A549 (cell line): ENCODE measurements around the gene RRP9.

Source experiments
- MAX ChIP-seq: IDR thresholded peaks from 2 replicates; pipeline ENCODE4 v1.6.1; 2012
- MYC ChIP-seq: IDR thresholded peaks from 2 replicates; pipeline ENCODE4 v1.6.1; 2012; ENCODE audit warnings: mild to moderate bottlenecking, inconsistent platforms, low read length, improper control_type of control experiment, borderline replicate concordance
- NFE2L2 ChIP-seq: fragments of 150-350 bp; conservative IDR thresholded peaks from 2 replicates; pipeline ENCODE4 v1.6.1; 2014; ENCODE audit warnings: low read length
- NR3C1 ChIP-seq: fragments of >200 bp; sonication (Bioruptor Twin); formaldehyde crosslinking; IDR thresholded peaks from 3 replicates; pipeline ENCODE4 v1.6.1; 2017
- POLR2A ChIP-seq: IDR thresholded peaks from 2 replicates; pipeline ENCODE4 v1.6.1; 2012; ENCODE audit warnings: mild to moderate bottlenecking, low read length
- RAD21 ChIP-seq, 2 experiments: fragments of >200 bp in 1 of 2; sonication (Bioruptor Twin) in 1 of 2; formaldehyde crosslinking in 1 of 2; IDR thresholded peaks in 1 of 2; conservative IDR thresholded peaks in 1 of 2; 2 replicates in 1 of 2; 3 replicates in 1 of 2; pipeline ENCODE4 v1.6.1; 2012 to 2018; ENCODE audit warnings: inconsistent platforms in 1 of 2
- REST ChIP-seq: fragments of 200-600 bp; sonication (generic); IDR thresholded peaks from 2 replicates; pipeline ENCODE4 v1.6.1; 2016; ENCODE audit warnings: antibody characterized with exemption, mild to moderate bottlenecking, moderate library complexity
- TF ChIP-seq, protein P1 (sequence below): fragments of >200 bp; sonication (Bioruptor Twin); formaldehyde crosslinking; IDR thresholded peaks from 3 replicates; pipeline ENCODE4 v1.5.1; 2016
- TF ChIP-seq, protein P2 (sequence below): fragments of 450-650 bp; IDR thresholded peaks from 2 replicates; pipeline ENCODE4 v1.6.1; 2014; ENCODE audit warnings: antibody characterized with exemption

GRCh38 chr3:51941463-51941797 lies 274 bp downstream of the RRP9 start:
- TF ChIP-seq NR3C1: no peak
- TF ChIP-seq, protein P1, sequence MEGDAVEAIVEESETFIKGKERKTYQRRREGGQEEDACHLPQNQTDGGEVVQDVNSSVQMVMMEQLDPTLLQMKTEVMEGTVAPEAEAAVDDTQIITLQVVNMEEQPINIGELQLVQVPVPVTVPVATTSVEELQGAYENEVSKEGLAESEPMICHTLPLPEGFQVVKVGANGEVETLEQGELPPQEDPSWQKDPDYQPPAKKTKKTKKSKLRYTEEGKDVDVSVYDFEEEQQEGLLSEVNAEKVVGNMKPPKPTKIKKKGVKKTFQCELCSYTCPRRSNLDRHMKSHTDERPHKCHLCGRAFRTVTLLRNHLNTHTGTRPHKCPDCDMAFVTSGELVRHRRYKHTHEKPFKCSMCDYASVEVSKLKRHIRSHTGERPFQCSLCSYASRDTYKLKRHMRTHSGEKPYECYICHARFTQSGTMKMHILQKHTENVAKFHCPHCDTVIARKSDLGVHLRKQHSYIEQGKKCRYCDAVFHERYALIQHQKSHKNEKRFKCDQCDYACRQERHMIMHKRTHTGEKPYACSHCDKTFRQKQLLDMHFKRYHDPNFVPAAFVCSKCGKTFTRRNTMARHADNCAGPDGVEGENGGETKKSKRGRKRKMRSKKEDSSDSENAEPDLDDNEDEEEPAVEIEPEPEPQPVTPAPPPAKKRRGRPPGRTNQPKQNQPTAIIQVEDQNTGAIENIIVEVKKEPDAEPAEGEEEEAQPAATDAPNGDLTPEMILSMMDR: no peak
- TF ChIP-seq RAD21 (conservative IDR thresholded peaks at IDR 0.05 in 1 of 2, IDR thresholded peaks at IDR 0.05 in 1 of 2): no peak
- no peak for TF ChIP-seq POLR2A
- TF ChIP-seq NFE2L2: no peak
- no peak for TF ChIP-seq MAX
- TF ChIP-seq, protein P2, sequence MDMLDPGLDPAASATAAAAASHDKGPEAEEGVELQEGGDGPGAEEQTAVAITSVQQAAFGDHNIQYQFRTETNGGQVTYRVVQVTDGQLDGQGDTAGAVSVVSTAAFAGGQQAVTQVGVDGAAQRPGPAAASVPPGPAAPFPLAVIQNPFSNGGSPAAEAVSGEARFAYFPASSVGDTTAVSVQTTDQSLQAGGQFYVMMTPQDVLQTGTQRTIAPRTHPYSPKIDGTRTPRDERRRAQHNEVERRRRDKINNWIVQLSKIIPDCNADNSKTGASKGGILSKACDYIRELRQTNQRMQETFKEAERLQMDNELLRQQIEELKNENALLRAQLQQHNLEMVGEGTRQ: no peak
- no peak for TF ChIP-seq MYC
- TF ChIP-seq REST: no peak
